SU-DHL-6 (cell line): ENCODE data around the gene COG6.

Source experiments
- H2AFZ ChIP-seq: fragments of 200-600 bp; sonication (generic); 2 replicates; pipeline ENCODE4 v1.6.1; 2014; ENCODE audit warnings: low read depth, mild to moderate bottlenecking, moderate library complexity, mixed read lengths, antibody characterized with exemption, low read length; ENCODE audit not compliant: severe bottlenecking
- H3F3A ChIP-seq: fragments of 200-600 bp; shearing (Covaris generic); 2 replicates; pipeline ENCODE4 v1.6.0; 2016; ENCODE audit warnings: antibody characterized with exemption, mild to moderate bottlenecking; ENCODE audit not compliant: insufficient read depth
- H3K27ac ChIP-seq: fragments of 200-600 bp; sonication (generic); 2 replicates; pipeline ENCODE4 v1.5.1; 2016; ENCODE audit warnings: low read depth, mild to moderate bottlenecking, low read length, moderate library complexity, mixed read lengths
- H3K27me3 ChIP-seq: fragments of 200-600 bp; sonication (generic), shearing (Covaris generic); 2 replicates; pipeline ENCODE4 v1.6.0; 2014; ENCODE audit warnings: mild to moderate bottlenecking, low read length
- H3K36me3 ChIP-seq: fragments of 200-600 bp; sonication (generic); 2 replicates; pipeline ENCODE4 v1.6.1; 2014; ENCODE audit warnings: mild to moderate bottlenecking, low read length, mixed read lengths
- H3K4me2 ChIP-seq: fragments of 300-600, 200-600 bp; shearing (Covaris generic), sonication (generic); 2 replicates; pipeline ENCODE4 v1.6.0; 2014; ENCODE audit warnings: low read length, low read depth, mild to moderate bottlenecking; ENCODE audit not compliant: poor library complexity, severe bottlenecking
- H3K4me3 ChIP-seq: fragments of 200-600 bp; sonication (generic); 2 replicates; pipeline ENCODE4 v1.5.1; 2014; ENCODE audit warnings: antibody characterized with exemption, low read length, mild to moderate bottlenecking, mixed read lengths; ENCODE audit not compliant: insufficient read depth, poor library complexity, severe bottlenecking
- H3K79me2 ChIP-seq: fragments of 200-600 bp; sonication (generic); 2 replicates; pipeline ENCODE4 v1.6.1; 2014; ENCODE audit warnings: mild to moderate bottlenecking, low read length, moderate library complexity; ENCODE audit not compliant: insufficient read depth
- H3K9ac ChIP-seq: fragments of 200-600 bp; sonication (generic); 2 replicates; pipeline ENCODE4 v1.7.0; 2014; ENCODE audit warnings: mild to moderate bottlenecking, low read length
- H3K9me2 ChIP-seq: fragments of 200-600 bp; sonication (generic); replicated peaks from 2 replicates; pipeline ENCODE4 v1.6.1; 2014; ENCODE audit warnings: low read length; ENCODE audit not compliant: insufficient read depth
- H3K9me3 ChIP-seq: fragments of 200-600 bp; sonication (generic); 2 replicates; pipeline ENCODE4 v1.6.1; 2014; ENCODE audit warnings: low read length, mixed read lengths; ENCODE audit not compliant: insufficient read depth
- H4K20me1 ChIP-seq: fragments of 200-600 bp; sonication (generic); 2 replicates; pipeline ENCODE4 v1.6.1; 2014; ENCODE audit warnings: low read depth, mild to moderate bottlenecking, antibody characterized with exemption, low read length, moderate library complexity, mixed read lengths
- CTCF ChIP-seq: fragments of 200-600 bp; sonication (generic); IDR thresholded peaks from one replicate; pipeline ENCODE4 v1.5.1; 2017; ENCODE audit warnings: antibody characterized with exemption, mild to moderate bottlenecking, low read length, moderate library complexity; ENCODE audit not compliant: insufficient read depth, poor library complexity, severe bottlenecking
- EZH2phosphoT487 ChIP-seq: fragments of 200-600 bp; sonication (generic), shearing (Covaris generic); conservative IDR thresholded peaks from 2 replicates; pipeline ENCODE4 v1.6.1; 2018; ENCODE audit warnings: mild to moderate bottlenecking, antibody characterized with exemption, low read length, moderate library complexity, mixed read lengths

Gene COG6

GRCh38 chr13:39773833-39774232 lies 118.4 kb downstream of the COG6 start:
- no peak overlapping the region for H2AFZ ChIP-seq
- H3K36me3 ChIP-seq = no peaks in the 10 kb centered on the region
- no peaks in the 10 kb centered on the region for H4K20me1 ChIP-seq
- H3K27me3 ChIP-seq = no peaks in the 10 kb centered on the region
- no peaks in the 10 kb centered on the region; the same call in 1 of the 2 replicates for H3K9me3 ChIP-seq
- no peak overlapping the region for H3K4me2 ChIP-seq
- H3F3A ChIP-seq = no peaks in the 10 kb centered on the region
- no peak overlapping the region for H3K27ac ChIP-seq
- H3K4me3 ChIP-seq = no peak overlapping the region
- H3K9me2 ChIP-seq = no peaks in the 10 kb centered on the region
- no peak overlapping the region for H3K9ac ChIP-seq
- H3K79me2 ChIP-seq = no peaks in the 10 kb centered on the region
- TF ChIP-seq CTCF = no peak
- TF ChIP-seq EZH2phosphoT487 = no peak

GRCh38 chr13:39776439-39776838 lies 121.0 kb downstream of the COG6 start:
- Histone ChIP-seq H3F3A (no peaks in the 10 kb centered on the region), H2AFZ (no peak overlapping the region), H3K9me2 (no peaks in the 10 kb centered on the region), H3K4me3 (no peak overlapping the region), H3K36me3 (no peaks in the 10 kb centered on the region), H3K79me2 (no peaks in the 10 kb centered on the region), H3K4me2 (no peak overlapping the region), H3K9ac (no peak overlapping the region), H3K9me3 (no peaks in the 10 kb centered on the region; the same call in 1 of the 2 replicates), H3K27ac (no peak overlapping the region), H4K20me1 (no peaks in the 10 kb centered on the region), H3K27me3 (no peaks in the 10 kb centered on the region)
- TF ChIP-seq CTCF (no peak), EZH2phosphoT487 (no peak)

- Histone ChIP-seq H3K27me3 (no peaks in the 10 kb centered on the region), H2AFZ (no peak overlapping the region), H3K9me3 (no peaks in the 10 kb centered on the region; the same call in 1 of the 2 replicates), H4K20me1 (no peaks in the 10 kb centered on the region), H3F3A (no peaks in the 10 kb centered on the region), H3K4me3 (no peak overlapping the region), H3K27ac (no peak overlapping the region), H3K4me2 (no peak overlapping the region), H3K79me2 (no peaks in the 10 kb centered on the region), H3K9ac (no peak overlapping the region), H3K9me2 (no peaks in the 10 kb centered on the region), H3K36me3 (no peaks in the 10 kb centered on the region)
- no peak for TF ChIP-seq EZH2phosphoT487
Measured at GRCh38 chr13:39777021-39777420, 121.6 kb downstream of the COG6 start.

- TF ChIP-seq CTCF (peak; percentile 33), EZH2phosphoT487 (no peak)
- Histone ChIP-seq H3K9ac (no peak overlapping the region), H3K4me2 (no peak overlapping the region), H3K9me2 (no peaks in the 10 kb centered on the region), H3K36me3 (no peaks in the 10 kb centered on the region), H3F3A (no peaks in the 10 kb centered on the region), H3K27ac (no peak overlapping the region), H3K9me3 (no peaks in the 10 kb centered on the region), H3K79me2 (no peaks in the 10 kb centered on the region), H3K27me3 (no peaks in the 10 kb centered on the region), H2AFZ (no peak overlapping the region), H4K20me1 (no peaks in the 10 kb centered on the region), H3K4me3 (no peak overlapping the region)
Measured at GRCh38 chr13:39777527-39778061, 122.1 kb downstream of the COG6 start.
